K562 treated with DMSO at 1 percent for 48 hours (cell line): ENCODE data around the gene TEX264. TPM values are rescaled to one million over a fixed set of nuclear protein-coding genes. Genes with fewer than 3 reads are reported as not detected.

Experiments used
- total RNA-seq: library from RNA; unstranded; fragments of 300-600 nt; gene quantifications from 2 replicates; pipeline ENCODE4 v1.2.3, GENCODE V29; 2022; ENCODE audit warnings: low replicate concordance; ENCODE audit errors: extremely low read depth

TEX264 gene
- total RNA-seq, result not detected in 2 replicates

GRCh38 chr3:51670823-51671733, at the start of gene TEX264:
TEX264 (plus strand) TSS chr3:51671252; CDS start chr3:51674305, 3,053 bp downstream.

GRCh38 chr3:51706788-51707731, 36.0 kb downstream of the TEX264 start, which contains the start of gene GRM2:
GRM2 (plus strand) TSS chr3:51707068; CDS start chr3:51708984, 1,916 bp downstream.

Other genes starting within 250 kb of the TEX264 start
- gene DCAF1, start 171.2 kb upstream of the TEX264 start, total RNA-seq, result not detected in 2 replicates
- not detected in 2 replicates for gene RAD54L2, start 132.5 kb upstream of the TEX264 start, total RNA-seq
- not detected in 2 replicates for gene GRM2, start 35.8 kb downstream of the TEX264 start, total RNA-seq
- not detected in 2 replicates for gene IQCF6, start 108.0 kb downstream of the TEX264 start, total RNA-seq
- gene IQCF2, start 190.4 kb downstream of the TEX264 start, total RNA-seq, result not detected in 2 replicates
- gene IQCF5, start 204.3 kb downstream of the TEX264 start, total RNA-seq, result not detected in 2 replicates
- gene IQCF1, start 232.1 kb downstream of the TEX264 start, total RNA-seq, result not detected in 2 replicates